Epithelial cell of esophagus (primary cell): ENCODE measurements around the gene PRMT5.
"Not testable (repeated sequence)": the region's sequence is repeated elsewhere in the genome, so short reads cannot be mapped to it uniquely, and the experiment has no call there.

Source experiments
- DNase-seq: peaks from one replicate; pipeline ENCODE4 v3.0.0; 2010; ENCODE audit warnings: low read depth
- H3K4me3 ChIP-seq: 2 replicates; pipeline ENCODE4 v1.5.1; 2011; ENCODE audit warnings: mild to moderate bottlenecking, low read length, control low read depth
- TF ChIP-seq, protein P1 (sequence below): IDR thresholded peaks from 2 replicates; pipeline ENCODE4 v1.5.1; 2011; ENCODE audit warnings: low read depth, mild to moderate bottlenecking, low read length, control low read depth, inconsistent platforms; ENCODE audit not compliant: insufficient read depth; ENCODE audit errors: missing control alignments

The PRMT5 gene

DNA sequence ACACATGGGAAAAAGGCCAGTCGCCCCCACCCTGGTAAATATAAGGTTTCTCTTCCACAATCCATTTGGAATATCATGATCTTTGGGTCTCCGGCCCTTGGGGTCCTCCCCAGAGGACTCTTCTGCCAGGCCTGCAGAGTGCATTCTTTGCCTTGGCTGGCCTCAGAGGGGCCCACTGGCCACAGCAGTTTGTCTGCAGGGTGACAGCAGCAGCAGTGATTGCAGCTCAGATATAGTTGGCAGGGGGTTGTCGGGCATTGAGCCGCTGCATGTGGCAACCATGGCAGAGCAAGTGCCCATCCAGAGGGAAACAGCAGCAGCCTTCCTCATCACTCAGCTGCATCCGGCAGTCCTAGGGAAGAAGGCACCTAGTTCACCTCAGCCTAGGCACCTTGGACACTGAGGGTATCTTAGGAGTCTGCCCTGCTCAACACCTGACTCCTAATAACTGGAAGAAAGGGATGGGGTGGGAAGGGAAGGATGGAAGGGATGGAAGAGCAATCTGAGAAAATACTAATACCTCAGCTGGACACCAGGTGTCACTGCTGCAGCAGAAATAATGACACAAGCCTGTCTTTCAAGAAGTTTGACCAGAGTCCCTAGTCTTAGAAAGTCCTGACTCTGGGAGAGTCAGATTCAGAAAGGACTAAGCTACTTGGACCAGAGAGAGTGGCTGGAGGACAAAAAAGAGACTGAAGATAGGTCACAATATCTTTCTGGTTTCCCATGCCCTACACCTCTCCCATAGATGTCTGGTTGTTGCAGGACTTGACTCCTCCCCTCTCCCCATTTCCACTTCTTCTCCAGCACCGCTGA lies 44.2 kb upstream of the PRMT5 start:
- TF ChIP-seq, protein P1, sequence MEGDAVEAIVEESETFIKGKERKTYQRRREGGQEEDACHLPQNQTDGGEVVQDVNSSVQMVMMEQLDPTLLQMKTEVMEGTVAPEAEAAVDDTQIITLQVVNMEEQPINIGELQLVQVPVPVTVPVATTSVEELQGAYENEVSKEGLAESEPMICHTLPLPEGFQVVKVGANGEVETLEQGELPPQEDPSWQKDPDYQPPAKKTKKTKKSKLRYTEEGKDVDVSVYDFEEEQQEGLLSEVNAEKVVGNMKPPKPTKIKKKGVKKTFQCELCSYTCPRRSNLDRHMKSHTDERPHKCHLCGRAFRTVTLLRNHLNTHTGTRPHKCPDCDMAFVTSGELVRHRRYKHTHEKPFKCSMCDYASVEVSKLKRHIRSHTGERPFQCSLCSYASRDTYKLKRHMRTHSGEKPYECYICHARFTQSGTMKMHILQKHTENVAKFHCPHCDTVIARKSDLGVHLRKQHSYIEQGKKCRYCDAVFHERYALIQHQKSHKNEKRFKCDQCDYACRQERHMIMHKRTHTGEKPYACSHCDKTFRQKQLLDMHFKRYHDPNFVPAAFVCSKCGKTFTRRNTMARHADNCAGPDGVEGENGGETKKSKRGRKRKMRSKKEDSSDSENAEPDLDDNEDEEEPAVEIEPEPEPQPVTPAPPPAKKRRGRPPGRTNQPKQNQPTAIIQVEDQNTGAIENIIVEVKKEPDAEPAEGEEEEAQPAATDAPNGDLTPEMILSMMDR: peak; percentile 75
- DNase-seq: peak; percentile 75
- H3K4me3 ChIP-seq: no peak overlapping the region

DNA sequence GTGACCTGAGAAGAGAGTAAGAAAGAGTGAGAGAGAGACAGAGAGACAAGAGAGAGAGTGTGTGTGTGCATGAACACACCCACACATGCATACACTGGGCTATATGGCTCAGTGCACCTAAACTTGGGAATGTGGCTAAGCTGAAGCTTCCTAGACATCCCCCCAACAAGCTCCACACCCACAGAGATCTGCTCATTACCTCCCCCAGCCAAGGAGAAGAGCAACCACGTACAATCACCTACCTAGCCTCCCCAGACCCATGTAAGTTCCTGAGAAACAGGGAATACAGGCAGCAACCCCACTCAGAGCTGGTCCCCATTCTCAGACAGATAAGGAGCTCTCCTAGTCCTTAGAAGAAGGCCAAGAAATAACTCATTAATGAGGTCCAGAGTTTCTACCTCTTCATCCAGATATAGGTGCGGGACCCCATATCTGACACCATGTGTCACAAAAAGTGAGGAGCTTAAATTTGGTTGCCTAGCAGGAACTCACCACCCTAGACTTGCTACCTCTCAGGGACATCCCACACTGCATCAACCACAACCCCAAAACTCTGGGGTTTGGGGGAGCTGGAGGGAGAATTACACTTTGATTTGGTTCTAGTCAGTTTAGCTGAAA lies 43.2 kb upstream of the PRMT5 start:
- DNase-seq: no peak
- H3K4me3 ChIP-seq: no peak overlapping the region
- TF ChIP-seq, protein P1: no peak

DNA sequence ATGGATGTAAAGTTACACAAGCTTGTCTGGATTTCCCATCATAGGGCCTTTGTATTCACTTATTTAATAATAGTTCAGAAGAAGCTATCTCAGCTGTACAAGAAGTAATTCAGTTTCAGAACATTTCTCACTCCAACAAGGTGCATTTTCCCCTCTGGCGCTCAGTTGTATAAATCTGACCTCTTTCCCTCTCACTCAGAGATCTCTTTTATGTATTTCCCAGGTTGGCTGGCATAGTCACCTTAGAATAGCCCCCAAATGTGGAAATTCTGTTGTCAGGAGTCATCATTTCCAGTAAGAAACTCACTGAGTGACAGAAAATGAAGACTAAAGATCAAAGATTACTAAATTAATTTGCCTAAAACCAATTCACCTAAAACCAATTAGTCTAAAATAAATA lies 42.0 kb upstream of the PRMT5 start:
- TF ChIP-seq, protein P1: no peak
- DNase-seq: no peak
- H3K4me3 ChIP-seq: no peak overlapping the region

DNA sequence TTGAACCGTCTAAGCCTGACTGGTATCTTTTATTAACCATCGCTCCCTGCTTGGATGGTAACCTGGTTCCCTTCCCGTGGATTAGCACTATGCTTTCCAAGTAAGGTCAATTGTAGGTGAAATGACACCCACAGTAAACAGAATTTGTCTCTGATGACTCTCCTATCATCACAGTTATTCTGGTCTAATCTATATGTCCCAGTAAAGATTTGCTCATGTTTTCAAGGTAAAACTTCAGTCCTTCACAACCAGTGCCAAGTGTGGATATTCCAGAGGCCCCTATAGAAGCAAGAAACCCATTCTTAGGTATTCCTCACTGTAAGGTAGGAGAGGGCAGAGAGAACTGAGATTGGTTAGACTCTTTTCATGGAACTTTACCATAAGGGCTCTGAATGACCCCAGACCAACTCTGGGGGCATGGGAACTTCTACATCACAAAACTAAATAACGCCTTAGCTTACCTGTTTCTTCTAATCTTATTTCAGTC lies 37.6 kb upstream of the PRMT5 start:
- no peak overlapping the region for H3K4me3 ChIP-seq
- TF ChIP-seq, protein P1: no peak
- DNase-seq: no peak

DNA sequence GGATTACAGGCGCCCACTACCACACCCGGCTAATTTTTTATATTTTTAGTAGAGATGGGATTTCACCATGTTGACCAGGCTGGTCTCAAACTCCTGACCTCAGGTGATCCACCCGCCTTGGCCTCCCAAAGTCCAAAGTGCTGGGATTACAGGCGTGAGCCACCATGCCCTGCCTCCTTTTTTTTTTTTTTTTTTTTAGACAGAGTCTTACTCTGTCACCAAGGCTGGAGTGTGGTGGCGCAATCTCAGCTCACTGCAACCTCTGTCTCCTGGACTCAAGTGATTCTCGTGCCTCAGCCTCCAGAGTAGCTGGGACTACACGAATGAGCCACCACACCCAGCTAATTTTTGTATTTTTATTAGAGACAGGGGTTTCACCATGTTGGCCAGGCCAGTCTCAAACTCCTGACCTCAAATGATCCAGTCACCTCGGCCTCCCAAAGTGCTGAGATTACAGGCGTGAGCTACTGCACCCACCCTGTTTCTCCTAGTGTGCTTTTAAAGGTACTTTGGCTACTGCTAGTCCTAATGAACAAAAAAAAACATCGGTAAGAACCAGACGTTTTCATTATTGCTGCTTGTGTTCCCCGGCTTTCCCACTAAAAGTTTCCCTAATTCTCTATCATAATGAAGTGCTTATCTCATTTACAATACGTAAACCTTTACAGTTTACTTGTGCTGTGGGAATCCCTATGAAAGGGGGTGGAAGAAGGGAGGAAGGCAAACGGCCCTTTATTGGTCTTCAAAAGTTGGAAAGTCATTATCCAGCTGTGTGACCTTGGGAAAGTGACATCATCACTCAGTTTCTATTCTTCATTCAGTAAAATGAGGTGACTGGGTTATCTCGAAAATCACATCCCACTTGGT lies 37.0 kb upstream of the PRMT5 start:
- DNase-seq, H3K4me3 ChIP-seq: not testable (repeated sequence)

DNA sequence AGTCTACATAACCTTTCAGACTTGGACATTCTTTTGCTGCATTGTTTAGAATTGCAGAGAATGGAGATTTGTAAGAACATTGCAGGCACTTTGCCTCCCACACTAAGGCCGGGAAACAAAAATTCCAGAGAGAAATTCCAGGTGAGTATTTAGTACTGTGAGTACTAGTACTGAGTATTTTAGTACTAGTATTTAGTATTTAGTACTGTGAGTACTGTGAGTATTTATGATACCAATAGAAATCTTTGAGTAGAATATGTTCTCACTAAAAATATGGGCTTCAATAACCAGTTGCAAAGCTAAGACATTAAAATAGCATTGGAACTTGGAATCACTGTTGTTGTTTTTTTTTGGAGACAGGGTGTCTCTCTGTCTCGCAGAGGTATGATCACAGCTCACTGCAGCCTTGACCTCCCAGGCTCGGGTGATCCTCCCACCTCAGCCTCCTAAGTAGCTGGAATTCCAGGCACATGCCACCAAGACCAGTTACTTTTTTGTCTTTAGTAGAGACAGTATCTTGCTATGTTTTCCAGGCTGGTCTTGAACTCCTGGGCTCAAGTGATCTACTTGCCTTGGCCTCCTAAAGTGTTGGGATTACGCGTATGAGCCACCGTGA lies 33.0 kb upstream of the PRMT5 start:
- DNase-seq: no peak
- TF ChIP-seq, protein P1: no peak
- H3K4me3 ChIP-seq: no peak overlapping the region
